HG03442 (cell line): ENCODE results near the gene TPM2.

Source experiments
- ATAC-seq: cut with Tn5 transposase; IDR thresholded peaks from one replicate; pipeline ENCODE4 v1.9.1; 2021; ENCODE audit warnings: mild to moderate bottlenecking, moderate library complexity; ENCODE audit not compliant: unreplicated experiment

Gene TPM2

DNA sequence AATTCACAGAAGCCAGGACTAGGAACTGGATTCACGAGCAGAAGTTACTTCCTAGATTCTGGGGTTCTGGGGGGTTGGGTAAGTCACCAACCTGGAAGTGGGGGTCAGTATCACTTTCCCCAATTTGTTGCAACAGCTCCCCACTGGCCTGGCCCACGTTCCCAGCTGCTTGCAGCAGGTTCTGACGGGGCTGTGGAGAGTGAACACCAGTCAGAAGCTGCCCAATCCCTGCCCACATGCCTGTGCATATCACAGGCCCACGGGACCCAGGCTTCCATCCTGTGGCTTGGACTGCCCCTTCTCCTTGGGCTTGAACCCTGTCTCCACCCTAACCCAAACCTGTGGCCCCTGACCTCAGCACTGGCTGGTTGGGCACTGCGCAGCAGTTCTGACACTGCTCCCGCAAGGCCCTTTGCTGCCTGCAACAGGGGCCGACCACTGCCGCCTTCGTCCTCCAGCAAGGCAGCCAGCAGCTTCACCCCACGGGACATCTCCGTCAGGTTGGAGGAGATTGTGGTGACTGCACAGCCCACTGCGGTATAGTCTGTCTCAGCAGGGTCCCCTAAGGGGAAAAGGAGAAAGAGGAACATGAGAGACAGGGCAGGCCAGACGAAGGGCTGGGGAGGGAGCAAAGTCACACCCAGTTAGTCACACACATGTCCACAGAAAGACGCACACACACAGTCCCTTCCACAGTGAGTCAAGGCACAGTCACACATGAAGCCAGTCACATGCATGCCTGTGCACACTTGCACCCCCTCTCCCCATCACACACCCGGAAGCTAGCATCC lies 29.2 kb upstream of the TPM2 start:
- ATAC-seq, result no peak

DNA sequence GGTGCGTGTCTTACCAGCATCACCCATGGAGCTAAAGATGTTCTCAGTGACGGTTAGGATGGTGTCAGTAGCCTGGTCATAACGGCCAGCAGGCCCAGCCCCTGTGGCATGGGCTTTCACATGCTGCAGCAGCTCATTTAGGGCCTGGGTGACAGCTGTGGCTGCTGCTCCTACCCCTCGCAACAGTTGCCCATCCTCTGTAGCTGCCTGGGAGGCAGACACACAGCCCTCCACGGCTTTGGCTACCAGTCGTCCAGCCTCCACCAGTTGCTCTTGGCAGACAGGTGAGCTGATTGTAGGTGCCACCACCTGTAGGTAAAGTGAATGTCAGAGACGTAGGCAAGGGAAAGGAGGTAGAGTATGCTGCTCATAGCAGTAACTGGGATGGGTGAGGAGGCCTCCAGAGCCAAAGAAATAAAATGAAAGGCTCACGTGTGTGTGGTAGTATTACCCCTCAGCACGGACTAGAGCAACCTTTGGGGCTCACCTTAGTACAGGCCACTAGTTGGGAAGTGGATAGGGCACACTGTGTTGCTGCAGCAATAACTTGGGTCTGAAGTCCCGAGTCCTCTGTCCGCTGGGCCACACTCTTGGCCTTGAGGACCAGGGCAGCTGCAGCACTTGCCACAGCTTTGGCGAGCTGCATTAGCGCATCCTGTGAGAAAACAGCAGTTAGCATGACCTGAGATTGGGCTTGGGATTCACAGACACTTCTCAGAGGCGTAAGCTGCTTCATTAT lies 27.6 kb upstream of the TPM2 start:
- ATAC-seq, result no peak

DNA sequence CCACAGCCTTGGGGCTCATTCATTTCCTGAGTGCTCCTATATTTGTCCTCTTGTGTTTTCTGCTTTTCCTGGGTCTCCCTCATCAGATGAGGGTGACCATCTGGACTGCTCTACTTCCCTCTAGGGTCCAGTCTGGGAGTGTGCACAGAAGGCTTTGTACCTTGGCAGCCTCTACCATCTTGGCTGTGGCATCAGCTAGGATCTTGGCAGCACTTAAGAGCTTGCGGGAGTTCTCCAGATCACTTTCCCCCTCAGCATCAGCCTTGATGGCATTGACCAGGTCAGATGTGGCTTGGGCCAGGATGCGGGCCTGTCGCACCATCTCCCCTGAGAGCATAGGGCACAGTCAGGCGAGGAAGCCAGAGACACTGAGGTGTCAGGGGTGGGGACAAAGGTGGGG lies 26.5 kb upstream of the TPM2 start:
- ATAC-seq, result no peak

DNA sequence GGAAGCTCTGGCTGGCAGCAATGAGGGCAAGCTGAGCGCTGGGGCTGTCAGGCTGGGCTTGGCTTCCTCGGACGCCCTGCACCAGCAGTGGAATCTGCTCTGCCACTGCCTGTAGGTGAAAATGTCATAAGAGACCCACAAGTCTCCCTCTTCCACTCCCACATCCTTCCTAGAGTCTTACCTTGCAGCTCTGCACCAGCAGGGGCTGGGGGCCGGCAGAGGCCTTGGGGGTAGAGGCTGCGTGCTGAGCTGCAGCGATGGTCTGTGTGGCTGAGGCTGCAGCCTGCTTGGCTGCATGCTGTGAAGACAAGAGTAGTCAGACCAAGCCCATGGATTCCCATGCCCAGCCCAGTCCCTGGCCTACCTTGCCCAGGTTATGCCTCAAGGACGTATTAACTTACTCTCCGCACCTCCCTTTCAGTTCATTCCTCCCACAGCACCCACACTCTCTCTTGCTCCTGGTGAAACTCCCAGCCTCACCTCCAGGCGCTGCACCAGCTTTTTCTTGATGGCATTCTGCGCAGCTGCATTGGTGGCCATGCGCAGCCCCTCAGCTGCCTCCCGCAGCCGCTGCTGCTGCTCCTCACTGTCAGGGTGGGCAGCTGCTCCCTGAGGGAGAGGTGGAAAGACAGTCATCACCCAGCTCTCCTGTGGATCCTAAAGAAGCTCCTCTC lies 25.0 kb upstream of the TPM2 start:
- no peak for ATAC-seq

DNA sequence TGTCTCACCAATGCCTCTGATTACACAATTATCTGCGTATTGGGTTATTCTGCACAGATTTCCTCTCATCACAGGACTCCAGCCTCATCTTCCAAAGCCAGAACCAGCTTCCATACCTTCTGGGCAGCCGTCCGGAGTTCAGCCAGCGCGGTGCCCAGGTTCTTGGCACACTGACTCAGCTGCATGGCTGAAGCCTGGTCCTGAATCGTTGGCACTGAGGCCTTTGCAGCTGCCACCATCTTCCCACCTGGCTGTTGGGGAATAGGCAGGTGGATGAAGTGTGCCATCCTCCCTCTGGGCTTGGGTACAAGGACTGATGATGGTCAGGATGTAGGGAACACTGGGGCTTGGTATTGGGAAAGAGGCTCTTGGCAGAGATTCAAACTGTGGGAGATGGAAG lies 24.4 kb upstream of the TPM2 start:
- ATAC-seq, result no peak

DNA sequence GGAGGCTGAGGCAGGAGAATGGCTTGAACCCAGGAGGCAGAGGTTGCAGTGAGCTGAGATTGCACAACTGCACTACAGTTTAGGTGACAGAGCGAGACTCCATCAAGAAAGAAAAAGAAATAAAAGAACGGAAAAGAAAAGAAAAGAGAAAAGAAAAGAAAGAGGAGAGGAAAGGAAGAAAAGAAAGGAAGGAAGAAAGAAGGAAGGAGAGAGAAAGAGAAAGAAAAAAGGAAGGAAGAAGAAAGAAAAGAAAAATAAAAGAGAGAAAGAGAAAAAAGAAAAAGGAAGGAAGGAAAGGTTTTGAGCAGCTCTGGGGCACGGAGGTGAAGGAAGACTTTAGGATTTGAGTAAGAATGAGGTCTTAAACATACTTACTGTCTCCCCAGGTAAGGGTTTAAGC lies 23.9 kb upstream of the TPM2 start:
- no peak for ATAC-seq

DNA sequence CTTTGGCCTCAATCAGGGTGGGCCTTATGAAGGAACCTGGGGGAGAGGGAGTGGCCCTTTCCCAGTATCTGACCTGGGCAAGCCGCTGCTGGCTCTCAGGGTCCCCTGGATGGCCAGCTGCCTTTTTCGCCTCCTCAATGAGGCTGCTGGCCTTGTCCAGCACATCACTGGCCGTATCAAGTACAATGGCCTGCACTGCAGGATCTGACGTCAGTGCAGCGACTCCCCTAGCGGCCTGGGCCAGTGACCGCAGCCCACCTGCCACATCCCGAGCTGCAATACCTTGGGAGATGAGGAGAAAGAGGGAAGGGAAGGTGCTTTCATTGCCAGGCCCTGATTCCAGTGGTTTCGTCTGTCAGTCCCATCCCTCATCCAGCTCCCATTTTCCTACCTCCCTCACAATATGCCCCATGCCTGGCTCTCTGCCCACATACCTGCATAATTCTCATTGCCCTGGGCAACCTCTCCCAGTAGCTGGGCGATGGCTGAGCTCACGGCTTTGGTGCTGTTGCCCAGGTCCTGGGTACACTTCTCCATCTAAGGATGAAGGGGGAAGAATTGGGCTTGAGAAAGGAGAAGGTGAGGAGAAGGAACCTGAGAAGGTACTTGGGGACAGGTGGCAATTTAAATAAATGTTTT lies 23.2 kb upstream of the TPM2 start:
- no peak for ATAC-seq

DNA sequence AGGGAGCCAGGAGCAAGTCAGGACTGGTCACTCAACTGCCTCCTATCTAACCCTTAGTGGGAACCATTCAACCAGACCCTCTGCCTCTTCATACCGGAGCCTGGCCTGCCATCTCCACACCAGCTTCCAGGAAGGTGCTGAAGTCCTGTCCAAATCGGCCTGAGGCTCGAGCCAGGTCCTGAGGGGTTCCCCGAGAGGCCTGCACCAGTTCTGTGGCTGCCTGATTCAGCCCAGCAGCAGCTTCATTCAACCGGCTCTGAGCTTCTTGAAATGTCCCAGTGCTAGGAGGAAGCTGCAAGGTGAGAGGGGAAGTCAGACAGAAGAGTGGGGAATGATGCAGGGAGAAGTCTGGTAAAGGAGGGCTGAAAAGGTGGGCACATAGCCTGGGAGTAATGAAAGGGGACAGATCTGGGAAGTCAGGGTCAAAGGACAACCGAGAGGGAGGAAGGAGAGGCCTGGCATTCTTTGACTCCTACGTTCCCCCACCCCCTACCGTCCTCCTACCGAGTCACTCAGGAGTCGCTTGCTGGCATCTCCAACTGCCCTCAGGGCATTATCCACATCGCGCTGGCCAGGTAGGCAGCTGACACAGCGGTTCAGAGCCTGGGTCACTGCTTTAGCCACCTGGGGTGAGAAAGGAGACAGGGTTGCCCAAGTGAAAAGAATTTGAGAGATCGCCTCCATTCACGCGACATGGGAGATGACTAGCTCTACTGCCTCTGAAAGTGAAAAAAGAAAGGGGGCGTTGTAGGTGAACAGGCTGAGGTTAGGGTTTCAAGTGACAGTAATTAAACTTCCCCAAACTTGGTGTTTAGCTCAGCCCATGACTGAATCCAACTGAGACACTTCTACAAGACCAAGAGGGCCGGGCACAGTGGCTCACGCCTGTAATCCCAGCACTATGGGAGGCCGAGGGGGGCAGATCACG lies 22.0 kb upstream of the TPM2 start:
- ATAC-seq, result no peak

DNA sequence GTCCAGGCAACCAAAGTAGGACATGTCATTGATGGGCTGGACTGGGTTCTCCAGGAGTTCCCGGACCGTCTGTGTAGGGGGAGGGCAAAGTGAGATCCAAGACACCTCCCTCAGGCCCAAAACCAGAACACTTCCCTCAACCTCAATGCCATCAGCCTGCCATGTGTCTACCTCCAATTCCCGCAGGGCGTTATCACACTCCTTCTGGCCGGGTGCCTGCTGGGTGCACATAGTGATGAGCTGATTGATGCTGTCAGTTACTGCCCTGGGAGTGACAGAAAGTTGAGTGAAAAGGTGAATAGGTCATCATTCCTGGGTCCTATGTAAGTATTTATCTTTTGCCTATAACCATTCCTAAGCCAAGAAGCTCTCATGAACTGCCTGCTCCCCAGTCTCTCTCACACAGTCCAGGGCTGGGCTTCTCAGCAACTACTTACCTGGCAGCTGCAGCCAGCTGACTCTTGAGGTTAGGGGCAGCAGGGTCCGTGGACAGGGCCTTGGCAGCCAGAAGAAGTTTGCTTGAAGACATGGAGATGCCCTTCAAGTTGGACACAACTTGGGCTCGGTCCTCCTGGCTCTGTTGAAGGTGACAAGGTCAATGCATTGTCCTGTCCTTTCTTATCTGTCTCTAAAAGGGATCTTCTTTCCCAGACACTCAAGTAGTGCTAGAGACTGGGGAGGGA lies 21.2 kb upstream of the TPM2 start:
- ATAC-seq, result no peak

DNA sequence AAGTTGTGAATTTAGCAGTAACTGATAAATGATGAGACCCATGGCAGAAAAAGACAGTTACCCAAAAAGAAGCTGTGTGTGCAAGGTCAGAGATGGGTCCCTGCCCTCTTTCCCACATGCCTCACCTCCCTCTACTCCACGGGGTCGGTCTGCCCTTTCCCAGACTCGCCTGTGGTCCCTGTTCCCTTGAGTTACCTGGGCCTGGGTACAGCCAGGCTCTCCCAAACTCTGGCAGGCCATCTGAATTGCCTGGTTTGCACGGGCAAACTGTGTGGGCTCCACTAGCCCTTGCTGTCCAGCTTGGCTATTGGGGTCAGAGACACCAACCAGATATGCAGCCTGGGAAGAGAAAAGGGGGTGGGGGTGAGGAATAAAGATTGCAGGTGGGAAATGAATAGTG lies 18.4 kb upstream of the TPM2 start:
- ATAC-seq, result no peak

DNA sequence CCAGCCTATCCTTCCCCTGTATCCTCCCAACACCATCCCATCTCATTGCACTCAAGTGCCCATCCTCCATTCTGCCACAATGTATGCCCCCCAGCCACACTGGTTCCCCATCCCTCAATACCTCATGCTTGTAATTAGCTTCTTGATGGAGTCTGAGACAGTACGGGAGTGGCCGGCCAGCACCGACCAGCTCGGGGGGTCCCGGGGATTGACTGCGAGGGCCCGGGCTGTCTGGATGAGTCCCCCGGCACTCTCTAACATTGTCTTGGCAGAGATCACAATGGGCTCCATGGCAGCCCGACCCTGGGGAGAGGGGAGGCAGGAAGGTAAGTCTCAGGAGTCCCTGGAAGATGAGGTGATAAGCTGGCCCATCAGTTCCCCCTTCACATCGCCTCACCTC lies 17.2 kb upstream of the TPM2 start:
- no peak for ATAC-seq

DNA sequence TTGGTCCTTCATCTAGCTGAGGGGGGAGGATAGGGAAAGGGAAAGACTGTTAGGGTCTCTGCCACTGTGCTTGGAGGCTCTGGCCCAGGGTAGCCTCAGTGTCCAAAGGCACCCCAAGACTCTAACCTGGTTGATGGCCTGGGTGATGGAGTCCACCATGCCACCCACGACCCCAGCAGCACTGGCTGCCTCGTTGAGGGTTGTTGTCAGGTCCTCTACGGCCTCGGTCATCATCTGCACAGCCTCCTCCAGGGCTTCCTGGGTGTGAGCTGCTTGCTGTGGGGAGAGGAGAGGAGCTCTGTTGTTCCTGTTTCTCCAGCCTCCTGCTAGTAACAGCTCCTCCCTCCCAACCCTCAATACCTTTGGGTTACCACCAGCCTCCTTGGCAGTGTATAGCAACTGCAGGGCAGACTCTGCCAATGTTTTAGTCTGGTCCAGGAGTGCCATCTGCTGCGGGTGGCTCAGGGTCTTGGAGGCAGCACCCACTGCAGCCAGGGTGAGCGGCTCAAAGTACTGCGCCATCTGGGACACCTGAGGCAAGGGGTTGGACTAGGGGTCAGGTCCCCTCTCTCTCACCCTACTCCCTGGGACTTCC lies 16.2 kb upstream of the TPM2 start:
- ATAC-seq, result no peak

DNA sequence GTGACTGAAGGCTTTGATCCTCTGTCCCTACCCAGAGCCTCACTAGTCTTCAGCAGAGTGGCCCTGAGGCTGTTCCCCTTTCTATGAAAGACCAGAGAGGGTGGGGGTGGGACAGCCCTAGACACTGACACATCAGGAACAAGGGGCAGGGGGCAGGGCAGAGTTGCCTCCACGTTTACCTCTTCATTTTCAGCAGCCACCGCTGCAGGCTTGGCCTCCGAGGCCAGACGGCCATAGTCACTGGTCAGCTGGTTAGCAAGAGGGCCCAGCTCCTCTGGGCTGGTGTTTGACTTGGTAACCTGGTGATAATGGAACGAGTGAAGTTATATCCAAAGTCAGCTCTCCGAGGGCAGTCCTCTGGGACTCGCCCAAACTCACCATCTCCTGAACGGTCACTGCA lies 15.6 kb upstream of the TPM2 start:
- ATAC-seq, result no peak

DNA sequence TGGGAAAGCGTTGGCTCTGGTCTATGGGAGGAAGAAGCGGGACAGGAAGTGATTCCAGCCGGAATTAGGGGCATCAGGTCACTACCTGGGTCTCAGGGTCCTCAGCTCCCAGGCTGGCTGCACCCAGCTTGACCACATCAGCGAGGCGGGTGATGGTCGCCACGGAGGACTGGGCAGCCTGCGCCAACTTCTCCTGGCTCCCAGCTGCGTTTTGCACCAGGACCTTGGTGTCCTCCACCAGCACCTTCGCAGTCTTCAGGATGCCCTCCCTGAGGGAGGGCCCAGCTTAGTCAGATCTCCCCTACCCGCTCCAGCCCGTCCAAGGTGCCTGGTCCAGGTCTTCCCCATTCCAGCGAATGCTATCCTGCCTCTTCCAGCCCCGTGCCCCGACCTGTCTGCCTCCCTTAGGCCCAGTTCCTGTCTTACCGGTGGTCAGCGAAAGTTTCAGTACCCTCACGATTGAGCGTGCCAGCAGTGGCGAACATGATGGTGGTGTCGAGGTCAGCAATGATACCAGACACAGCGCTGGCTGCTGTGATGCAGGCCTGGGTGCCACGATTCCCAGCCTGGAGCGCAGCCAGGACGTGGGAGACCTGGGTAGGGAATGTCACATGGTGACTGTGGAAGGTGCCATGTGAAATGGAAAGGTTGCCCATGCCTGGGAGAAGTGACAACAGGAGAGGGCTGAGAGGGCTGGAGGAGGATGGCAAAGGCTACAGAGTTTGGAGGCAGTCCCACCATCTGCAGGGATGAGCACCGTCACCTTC lies 14.4 kb upstream of the TPM2 start:
- no peak for ATAC-seq

DNA sequence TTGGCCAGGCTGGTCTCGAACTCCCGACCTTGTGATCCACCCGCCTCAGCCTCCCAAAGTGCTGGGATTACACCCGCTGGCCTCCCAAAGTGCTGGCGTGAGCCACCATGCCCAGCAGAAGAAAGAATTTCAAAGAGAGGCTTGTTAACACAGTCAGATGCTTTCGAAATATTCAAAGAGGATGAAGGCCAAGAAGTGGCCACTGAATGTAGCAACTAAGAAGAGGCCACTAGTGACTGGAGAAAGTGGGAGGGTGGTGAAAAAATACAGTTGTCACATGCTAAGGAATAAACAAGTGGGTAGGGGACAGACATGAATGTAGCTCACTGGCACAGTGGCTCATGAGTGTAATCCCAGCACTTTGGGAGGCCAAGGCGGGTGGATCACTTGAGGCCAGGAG lies 13.0 kb upstream of the TPM2 start:
- no peak for ATAC-seq

DNA sequence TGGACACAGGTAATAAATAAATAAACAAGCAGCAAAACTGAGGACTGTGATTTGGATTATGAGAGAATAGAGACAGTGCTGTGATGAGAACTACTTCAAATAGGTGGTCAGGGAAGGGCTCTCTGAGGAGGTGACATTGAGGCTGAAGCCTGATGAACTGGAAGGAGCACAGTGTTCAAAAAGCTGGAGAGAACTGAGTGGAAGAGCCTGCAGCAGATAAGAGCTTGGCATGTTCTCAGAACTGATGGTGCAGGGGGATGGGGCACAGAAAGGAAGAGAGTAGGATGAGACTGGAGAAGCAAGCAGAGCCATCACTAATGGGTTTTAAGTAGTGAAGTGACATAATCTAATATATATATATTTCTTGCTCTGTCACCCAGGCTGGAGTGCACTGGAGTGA lies 11.2 kb upstream of the TPM2 start:
- no peak for ATAC-seq

DNA sequence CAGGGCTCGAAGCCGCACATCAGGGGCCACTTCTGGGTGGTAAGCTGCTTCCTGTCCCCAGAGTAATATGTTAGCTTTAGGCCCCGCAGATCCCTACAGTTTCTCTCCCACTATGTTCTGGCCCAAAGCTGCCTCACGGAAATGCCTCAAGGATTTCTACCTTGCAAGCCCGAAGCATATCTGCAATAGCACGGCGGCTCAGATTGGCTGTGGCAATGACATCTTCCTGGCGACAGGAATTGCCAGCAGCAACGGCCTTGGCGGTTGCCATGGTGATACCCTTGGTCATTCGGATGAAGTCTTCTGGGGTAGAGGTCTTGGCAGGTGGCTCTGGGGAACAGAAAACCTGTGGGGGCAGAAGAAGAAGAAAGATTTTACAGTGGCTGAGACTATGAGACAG lies 10.3 kb upstream of the TPM2 start:
- no peak for ATAC-seq

DNA sequence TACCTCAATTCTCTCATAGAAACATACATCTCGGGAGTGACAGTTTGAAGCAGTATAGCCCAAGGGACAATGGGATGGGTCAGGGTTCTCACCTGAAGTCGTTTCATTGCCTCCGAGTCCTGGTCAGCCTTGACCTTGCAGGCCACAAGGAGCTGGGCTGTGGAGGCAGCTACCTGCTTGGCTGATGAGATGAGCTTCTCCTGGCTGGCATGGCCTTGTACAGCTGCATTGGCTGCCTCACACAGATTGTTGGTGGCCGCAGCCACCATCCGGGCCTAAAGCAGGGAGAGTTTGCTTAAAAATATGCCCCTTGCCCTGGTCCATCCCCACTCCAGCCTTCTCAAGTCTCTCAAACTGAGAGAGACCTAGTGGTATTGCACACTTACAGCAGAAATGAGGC lies 8.5 kb upstream of the TPM2 start:
- ATAC-seq, result no peak

DNA sequence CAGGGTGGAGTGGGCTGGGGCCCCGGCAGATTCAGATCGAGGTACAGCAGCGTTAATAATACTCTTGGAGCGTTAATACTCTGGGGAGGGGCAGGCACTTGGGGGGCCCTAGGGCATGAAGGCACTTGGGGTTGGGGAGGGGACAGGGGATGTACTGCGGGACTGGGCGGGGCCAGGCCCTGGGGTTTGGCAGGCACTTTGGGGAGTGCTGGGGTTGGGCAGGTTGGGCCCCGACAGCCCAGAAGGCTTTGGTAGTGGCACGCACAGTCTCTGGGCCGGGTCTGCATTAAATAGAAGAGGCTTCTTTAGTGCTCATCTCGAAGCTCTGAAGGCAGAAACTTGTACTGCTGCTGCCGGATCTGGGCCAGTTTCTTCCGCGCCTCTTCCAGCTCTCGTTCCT lies 7.8 kb upstream of the TPM2 start:
- no peak for ATAC-seq
